H9 (cell line): ENCODE measurements around the gene MCAT. TPM values are rescaled to one million over a fixed set of nuclear protein-coding genes. Genes with fewer than 3 reads are reported as not detected.

Experiments used
- DNase-seq: peaks from one replicate; pipeline ENCODE4 v3.0.0-alpha.2; 2017
- H2AFZ ChIP-seq: one replicate; pipeline ENCODE4 v1.6.1; 2013; ENCODE audit warnings: mild to moderate bottlenecking, low read length, control low read depth, moderate library complexity
- H2AK5ac ChIP-seq: 2 replicates; pipeline ENCODE4 v1.6.1; 2013; ENCODE audit warnings: low read length, control low read depth, mixed read lengths; ENCODE audit not compliant: insufficient read length
- H2BK120ac ChIP-seq: one replicate; pipeline ENCODE4 v1.6.1; 2013; ENCODE audit warnings: low read depth, mild to moderate bottlenecking, low read length, control low read depth, inconsistent platforms; ENCODE audit not compliant: poor library complexity, severe bottlenecking
- H2BK12ac ChIP-seq: 2 replicates; pipeline ENCODE4 v1.6.1; 2013; ENCODE audit warnings: low read length, control low read depth, mixed read lengths, low read depth; ENCODE audit not compliant: insufficient read length
- H2BK15ac ChIP-seq: 2 replicates; pipeline ENCODE4 v1.6.1; 2013; ENCODE audit warnings: low read depth, low read length, control low read depth
- H2BK20ac ChIP-seq: one replicate; pipeline ENCODE4 v1.6.1; 2013; ENCODE audit warnings: low read depth, mild to moderate bottlenecking, low read length, control low read depth, inconsistent platforms; ENCODE audit not compliant: poor library complexity, severe bottlenecking
- H2BK5ac ChIP-seq: 2 replicates; pipeline ENCODE4 v1.6.1; 2013; ENCODE audit warnings: low read length, control low read depth, mixed read lengths; ENCODE audit not compliant: insufficient read length
- H3K14ac ChIP-seq: 2 replicates; pipeline ENCODE4 v1.6.1; 2013; ENCODE audit warnings: low read length, control low read depth; ENCODE audit not compliant: insufficient read depth
- H3K18ac ChIP-seq: 2 replicates; pipeline ENCODE4 v1.6.1; 2013; ENCODE audit warnings: low read depth, mild to moderate bottlenecking, mixed read lengths, low read length, control low read depth; ENCODE audit not compliant: insufficient read length
- H3K23ac ChIP-seq: 2 replicates; pipeline ENCODE4 v1.6.1; 2013; ENCODE audit warnings: low read length, control low read depth, mixed read lengths, low read depth; ENCODE audit not compliant: insufficient read length
- H3K23me2 ChIP-seq: 2 replicates; pipeline ENCODE4 v1.6.1; 2013; ENCODE audit warnings: low read depth, mild to moderate bottlenecking, mixed read lengths, low read length, control low read depth; ENCODE audit not compliant: insufficient read length, poor library complexity, severe bottlenecking
- H3K27ac ChIP-seq: 2 replicates; pipeline ENCODE4 v1.5.1; 2013; ENCODE audit warnings: low read length, control low read depth, mixed read lengths, low read depth; ENCODE audit not compliant: insufficient read length
- H3K27me3 ChIP-seq: 2 replicates; pipeline ENCODE4 v1.6.1; 2013; ENCODE audit warnings: low read length, control low read depth, inconsistent platforms; ENCODE audit not compliant: insufficient read depth
- H3K4ac ChIP-seq: 2 replicates; pipeline ENCODE4 v1.6.1; 2013; ENCODE audit warnings: low read depth, mild to moderate bottlenecking, control low read depth, inconsistent platforms, low read length, moderate library complexity
- H3K4me1 ChIP-seq: 2 replicates; pipeline ENCODE4 v1.6.1; 2013; ENCODE audit warnings: low read length, control low read depth, inconsistent platforms; ENCODE audit not compliant: insufficient read depth
- H3K4me2 ChIP-seq: 2 replicates; pipeline ENCODE4 v1.6.1; 2013; ENCODE audit warnings: low read length, control low read depth, mixed read lengths; ENCODE audit not compliant: insufficient read length, insufficient read depth
- H3K56ac ChIP-seq: 2 replicates; pipeline ENCODE4 v1.6.1; 2013; ENCODE audit warnings: low read depth, mild to moderate bottlenecking, mixed read lengths, low read length, control low read depth; ENCODE audit not compliant: insufficient read length
- H3K79me1 ChIP-seq: 2 replicates; pipeline ENCODE4 v1.6.1; 2013; ENCODE audit warnings: low read depth, mild to moderate bottlenecking, moderate library complexity, low read length, control low read depth, inconsistent platforms; ENCODE audit not compliant: insufficient read depth, poor library complexity, severe bottlenecking
- H3K79me2 ChIP-seq: 2 replicates; pipeline ENCODE4 v1.6.1; 2013; ENCODE audit warnings: low read length, control low read depth, inconsistent platforms; ENCODE audit not compliant: insufficient read depth
- H3K9ac ChIP-seq: 2 replicates; pipeline ENCODE4 v1.6.1; 2013; ENCODE audit warnings: low read length, control low read depth, mixed read lengths; ENCODE audit not compliant: insufficient read length; ENCODE audit errors: extremely low read depth
- H3K9me3 ChIP-seq: one replicate; pipeline ENCODE4 v1.6.1; 2013; ENCODE audit warnings: low read depth, low read length, inconsistent platforms; ENCODE audit not compliant: control insufficient read depth
- H3T11ph ChIP-seq: one replicate; pipeline ENCODE4 v1.6.1; 2013; ENCODE audit warnings: mild to moderate bottlenecking, low read length, control low read depth, inconsistent platforms
- H4K20me1 ChIP-seq: one replicate; pipeline ENCODE4 v1.6.1; 2013; ENCODE audit not compliant: control insufficient read depth, insufficient read length, insufficient read depth
- H4K5ac ChIP-seq: 2 replicates; pipeline ENCODE4 v1.6.1; 2013; ENCODE audit warnings: low read depth, mild to moderate bottlenecking, mixed read lengths, low read length, control low read depth; ENCODE audit not compliant: insufficient read length
- H4K8ac ChIP-seq: replicated peaks from 2 replicates; pipeline ENCODE4 v1.6.1; 2013; ENCODE audit warnings: low read length, control low read depth, mixed read lengths, low read depth; ENCODE audit not compliant: insufficient read length
- H4K91ac ChIP-seq: 2 replicates; pipeline ENCODE4 v1.6.1; 2013; ENCODE audit warnings: low read depth, mild to moderate bottlenecking, moderate library complexity, mixed read lengths, low read length, control low read depth; ENCODE audit not compliant: insufficient read length
- H3K27ac Mint-ChIP-seq, 3 experiments: 2 replicates in 2 of 3; 3 replicates in 1 of 3; pipeline ENCODE4 v1.8.0; 2020 to 2021; ENCODE audit warnings: mixed read lengths in 3 of 3, mild to moderate bottlenecking in 1 of 3, moderate library complexity in 1 of 3
- H3K27me3 Mint-ChIP-seq: 2 replicates; pipeline ENCODE4 v1.8.0; 2021; ENCODE audit warnings: low read depth, mild to moderate bottlenecking, moderate library complexity, mixed read lengths
- H3K36me3 Mint-ChIP-seq, 3 experiments: 2 replicates in 2 of 3; 3 replicates in 1 of 3; pipeline ENCODE4 v1.8.0; 2020 to 2021; ENCODE audit warnings: low read depth in 3 of 3, mixed read lengths in 3 of 3; ENCODE audit not compliant: insufficient read depth in 1 of 3
- H3K4me1 Mint-ChIP-seq, 2 experiments: 2 replicates each; pipeline ENCODE4 v1.8.0; 2020; ENCODE audit warnings: mixed read lengths in 2 of 2
- H3K4me3 Mint-ChIP-seq, 2 experiments: 2 replicates in 1 of 2; 3 replicates in 1 of 2; pipeline ENCODE4 v1.8.0; 2020 to 2021; ENCODE audit warnings: mild to moderate bottlenecking in 2 of 2, mixed read lengths in 2 of 2, moderate library complexity in 1 of 2
- H3K9me3 Mint-ChIP-seq, 2 experiments: 2 replicates in 1 of 2; 3 replicates in 1 of 2; pipeline ENCODE4 v1.8.0; 2020; ENCODE audit warnings: mild to moderate bottlenecking in 2 of 2, mixed read lengths in 2 of 2, moderate library complexity in 1 of 2
- WGBS: extraction: QIAGEN DNeasy Blood & Tissue Kit; methylation state at CpG from one replicate; pipeline ENCODE4 v1.1.7; 2013; ENCODE audit warnings: missing lambda C conversion rate, low lambda C conversion rate, mixed read lengths; ENCODE audit not compliant: insufficient read length; ENCODE audit errors: extremely low coverage; 5-methylcytosine and 5-hydroxymethylcytosine counted together
- total RNA-seq: library from RNA; stranded (reverse); gene quantifications from 2 replicates; pipeline ENCODE4 v1.2.1, GENCODE V29; 2021
- TF ChIP-seq, protein P1 (sequence below): fragments of 200-600 bp; sonication (generic); conservative IDR thresholded peaks from 3 replicates; pipeline ENCODE4 v1.8.0; 2021; ENCODE audit warnings: antibody characterized with exemption, mild to moderate bottlenecking

The MCAT gene
- total RNA-seq, 1 experiment from 2014 or later = 20.3 TPM

DNA sequence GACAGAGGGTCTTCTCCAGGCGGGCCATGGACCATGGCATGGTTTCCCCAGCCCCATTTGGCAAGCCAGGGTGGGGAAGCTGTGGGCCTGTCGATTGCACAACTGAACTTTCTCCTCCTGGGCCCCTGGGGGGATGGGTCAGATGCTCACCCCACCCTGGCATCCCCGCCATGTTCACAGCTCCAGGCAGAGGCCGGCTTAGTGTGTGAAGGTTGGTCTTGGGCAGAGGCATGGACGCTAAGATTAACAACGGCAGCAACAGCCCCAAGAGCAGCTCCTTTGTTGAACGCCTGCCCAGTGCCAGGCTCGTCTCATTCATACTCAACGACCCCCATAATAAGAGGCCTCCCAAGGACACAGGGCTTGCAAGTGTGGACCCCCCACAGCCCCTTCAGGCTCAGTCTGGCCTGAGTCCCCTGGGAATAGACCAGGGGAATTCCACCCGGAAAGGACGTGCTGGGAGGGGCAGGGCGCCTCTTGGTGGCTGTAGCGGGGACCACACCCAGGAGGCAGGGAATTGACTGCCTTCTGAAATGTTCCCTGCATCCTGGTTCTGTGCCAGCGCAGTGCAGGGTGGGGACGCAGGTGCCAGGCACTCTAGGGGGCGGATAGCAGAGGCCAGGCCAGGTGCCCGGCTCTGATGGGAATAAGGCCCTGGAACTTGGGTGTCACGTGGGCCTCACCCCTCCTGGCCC is 16.4 kb upstream of the MCAT start:
- WGBS = no CpG with 5 or more reads among the region's 18 CpGs
- no peak overlapping the region for H2BK120ac ChIP-seq
- H3K56ac ChIP-seq = no peak overlapping the region
- H3K4ac ChIP-seq = no peak overlapping the region
- H2BK5ac ChIP-seq = no peak overlapping the region
- no peaks in the 10 kb centered on the region for H3K4me1 ChIP-seq
- no peak overlapping the region for H3K18ac ChIP-seq
- H4K8ac ChIP-seq = no peak overlapping the region
- H3T11ph ChIP-seq = no peak overlapping the region
- TF ChIP-seq, protein P1, sequence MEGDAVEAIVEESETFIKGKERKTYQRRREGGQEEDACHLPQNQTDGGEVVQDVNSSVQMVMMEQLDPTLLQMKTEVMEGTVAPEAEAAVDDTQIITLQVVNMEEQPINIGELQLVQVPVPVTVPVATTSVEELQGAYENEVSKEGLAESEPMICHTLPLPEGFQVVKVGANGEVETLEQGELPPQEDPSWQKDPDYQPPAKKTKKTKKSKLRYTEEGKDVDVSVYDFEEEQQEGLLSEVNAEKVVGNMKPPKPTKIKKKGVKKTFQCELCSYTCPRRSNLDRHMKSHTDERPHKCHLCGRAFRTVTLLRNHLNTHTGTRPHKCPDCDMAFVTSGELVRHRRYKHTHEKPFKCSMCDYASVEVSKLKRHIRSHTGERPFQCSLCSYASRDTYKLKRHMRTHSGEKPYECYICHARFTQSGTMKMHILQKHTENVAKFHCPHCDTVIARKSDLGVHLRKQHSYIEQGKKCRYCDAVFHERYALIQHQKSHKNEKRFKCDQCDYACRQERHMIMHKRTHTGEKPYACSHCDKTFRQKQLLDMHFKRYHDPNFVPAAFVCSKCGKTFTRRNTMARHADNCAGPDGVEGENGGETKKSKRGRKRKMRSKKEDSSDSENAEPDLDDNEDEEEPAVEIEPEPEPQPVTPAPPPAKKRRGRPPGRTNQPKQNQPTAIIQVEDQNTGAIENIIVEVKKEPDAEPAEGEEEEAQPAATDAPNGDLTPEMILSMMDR = peak; percentile 73
- H3K27me3 ChIP-seq = no peaks in the 10 kb centered on the region
- no peaks in the 10 kb centered on the region for H3K9me3 ChIP-seq
- peaks cover 4% of the 10 kb centered on the region for H3K27me3 Mint-ChIP-seq
- H3K79me2 ChIP-seq = no peaks in the 10 kb centered on the region
- H3K14ac ChIP-seq = peak overlapping the region; percentile 17; the same call in 1 of the 2 replicates
- no peaks in the 10 kb centered on the region for H3K9me3 Mint-ChIP-seq
- H3K36me3 Mint-ChIP-seq = no peaks in the 10 kb centered on the region
- no peak overlapping the region for H3K23ac ChIP-seq
- H3K9ac ChIP-seq = no peak overlapping the region
- H3K27ac ChIP-seq = no peak overlapping the region
- no peak overlapping the region for H2AFZ ChIP-seq
- no peak overlapping the region for H2BK20ac ChIP-seq
- no peaks in the 10 kb centered on the region for H3K79me1 ChIP-seq
- H3K27ac Mint-ChIP-seq = no peak overlapping the region
- peak; percentile 73 for DNase-seq
- no peak overlapping the region for H4K91ac ChIP-seq
- H3K4me2 ChIP-seq = no peak overlapping the region
- H3K4me3 Mint-ChIP-seq = no peak overlapping the region
- no peak overlapping the region for H2AK5ac ChIP-seq
- peaks cover 0 to 17% of the 10 kb centered on the region in 2 experiments; a peak in 1 of 4 replicates for H3K4me1 Mint-ChIP-seq
- H2BK12ac ChIP-seq = no peak overlapping the region
- no peak overlapping the region for H4K5ac ChIP-seq
- H4K20me1 ChIP-seq = no peaks in the 10 kb centered on the region
- H2BK15ac ChIP-seq = no peak overlapping the region
- H3K23me2 ChIP-seq = no peaks in the 10 kb centered on the region
